Upper lobe of right lung (tissue), 1 donor: ENCODE data around the gene OLFML2A. TPM values are rescaled to one million over a fixed set of nuclear protein-coding genes. Genes with fewer than 3 reads are reported as not detected.

Experiments used
- ATAC-seq: fragments of 200-7000 bp; cut with Tn5 transposase; one replicate; pipeline ENCODE4 v1.9.1; 2020; ENCODE audit warnings: mild to moderate bottlenecking, moderate library complexity
- DNase-seq: peaks from one replicate; pipeline ENCODE4 v3.0.0-alpha.2; 2020
- H3K27ac ChIP-seq: fragments of 200-600 bp; one replicate; pipeline ENCODE4 v1.8.0; 2022
- H3K27me3 ChIP-seq: fragments of 200-600 bp; one replicate; pipeline ENCODE4 v1.8.0; 2022; ENCODE audit warnings: mild to moderate bottlenecking
- H3K36me3 ChIP-seq: fragments of 200-600 bp; one replicate; pipeline ENCODE4 v1.8.0; 2022
- H3K4me1 ChIP-seq: fragments of 200-600 bp; one replicate; pipeline ENCODE4 v1.8.0; 2022
- H3K4me3 ChIP-seq: fragments of 200-600 bp; one replicate; pipeline ENCODE4 v1.8.0; 2022; ENCODE audit warnings: mild to moderate bottlenecking
- H3K9me3 ChIP-seq: fragments of 200-600 bp; one replicate; pipeline ENCODE4 v1.8.0; 2022
- intact Hi-C: fragments of 100-400 bp; cut with DNase I; formaldehyde crosslinking; loops from one replicate; pipeline ENCODE4 v1.11.0; 2022
- total RNA-seq: library from RNA; stranded (reverse); fragmentation: NEBNext Ultra II Directional; extraction: Animal tissue kit (Norgen Biotek cat#: 25700); gene quantifications from one replicate; pipeline ENCODE4 v1.2.1, GENCODE V29; 2021
- TF ChIP-seq, protein P1 (sequence below): fragments of 200-600 bp; IDR thresholded peaks from one replicate; pipeline ENCODE4 v1.8.0; 2022; ENCODE audit warnings: antibody characterized with exemption
- donor health status: DM: no; HTN: yes; CAD: no; lungs with severe emphysema.

The OLFML2A gene
- total RNA-seq, 1 donor from 2014 or later: 39.5 TPM

- Histone ChIP-seq H3K27ac (no peak overlapping the region), H3K27me3 (peaks cover 28% of the 10 kb centered on the region), H3K9me3 (no peaks in the 10 kb centered on the region), H3K36me3 (no peaks in the 10 kb centered on the region), H3K4me3 (no peak overlapping the region), H3K4me1 (no peaks in the 10 kb centered on the region)
- TF ChIP-seq, protein P1, sequence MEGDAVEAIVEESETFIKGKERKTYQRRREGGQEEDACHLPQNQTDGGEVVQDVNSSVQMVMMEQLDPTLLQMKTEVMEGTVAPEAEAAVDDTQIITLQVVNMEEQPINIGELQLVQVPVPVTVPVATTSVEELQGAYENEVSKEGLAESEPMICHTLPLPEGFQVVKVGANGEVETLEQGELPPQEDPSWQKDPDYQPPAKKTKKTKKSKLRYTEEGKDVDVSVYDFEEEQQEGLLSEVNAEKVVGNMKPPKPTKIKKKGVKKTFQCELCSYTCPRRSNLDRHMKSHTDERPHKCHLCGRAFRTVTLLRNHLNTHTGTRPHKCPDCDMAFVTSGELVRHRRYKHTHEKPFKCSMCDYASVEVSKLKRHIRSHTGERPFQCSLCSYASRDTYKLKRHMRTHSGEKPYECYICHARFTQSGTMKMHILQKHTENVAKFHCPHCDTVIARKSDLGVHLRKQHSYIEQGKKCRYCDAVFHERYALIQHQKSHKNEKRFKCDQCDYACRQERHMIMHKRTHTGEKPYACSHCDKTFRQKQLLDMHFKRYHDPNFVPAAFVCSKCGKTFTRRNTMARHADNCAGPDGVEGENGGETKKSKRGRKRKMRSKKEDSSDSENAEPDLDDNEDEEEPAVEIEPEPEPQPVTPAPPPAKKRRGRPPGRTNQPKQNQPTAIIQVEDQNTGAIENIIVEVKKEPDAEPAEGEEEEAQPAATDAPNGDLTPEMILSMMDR: no peak
- intact Hi-C loops: no loop called here
- ATAC-seq: no peak
- DNase-seq: no peak
These were observed 15.7 kb upstream of the OLFML2A start for GRCh38 chr9:124761196-124761595.

DNA sequence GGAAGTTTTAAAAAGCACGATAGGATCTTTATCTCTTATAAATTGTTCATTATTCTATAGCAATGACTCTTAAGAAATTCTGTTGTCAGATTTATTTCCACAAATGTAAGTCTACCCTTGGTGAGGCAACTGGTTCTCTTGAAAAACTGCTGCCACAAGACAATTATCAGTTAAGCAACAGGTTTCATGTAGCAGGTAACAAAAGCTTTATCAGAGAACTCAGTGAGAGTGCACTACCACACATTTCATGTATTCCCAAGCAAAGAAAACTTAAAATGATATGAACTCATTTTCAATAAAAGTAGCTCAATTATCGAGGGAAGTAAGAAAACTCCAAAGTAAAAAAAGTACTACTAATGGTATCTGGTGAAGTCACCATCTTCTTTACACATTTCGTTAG lies 15.2 kb upstream of the OLFML2A start:
- H3K27me3 ChIP-seq: peaks cover 33% of the 10 kb centered on the region

DNA sequence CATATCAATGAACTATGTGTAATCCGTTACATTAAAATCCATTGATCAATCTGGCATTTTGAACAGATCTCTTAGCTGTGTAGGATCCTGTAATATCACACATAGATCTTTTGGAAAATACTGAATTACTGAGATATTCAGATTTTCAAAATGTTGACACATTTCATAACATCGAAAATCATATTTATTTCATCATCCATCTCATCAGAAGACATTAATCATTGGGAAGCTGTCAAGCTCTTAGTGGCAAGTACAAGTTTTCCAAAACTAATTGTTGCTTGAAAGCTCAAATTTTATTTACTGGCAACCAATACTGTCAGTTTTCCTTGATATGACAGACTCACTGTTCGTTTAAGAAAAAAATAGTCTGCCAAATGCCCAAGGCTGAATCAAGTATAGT lies 14.3 kb upstream of the OLFML2A start:
- no peak overlapping the region for H3K4me3 ChIP-seq
- ATAC-seq (no peak), DNase-seq (no peak)
- intact Hi-C loops: no loop called here
- H3K27me3 ChIP-seq: peaks cover 43% of the 10 kb centered on the region
- TF ChIP-seq, protein P1: no peak
- H3K4me1 ChIP-seq: no peaks in the 10 kb centered on the region
- no peaks in the 10 kb centered on the region for H3K36me3 ChIP-seq
- no peaks in the 10 kb centered on the region for H3K9me3 ChIP-seq
- H3K27ac ChIP-seq: no peak overlapping the region

More for the DNA sequence above, 15.2 kb upstream of the OLFML2A start:
- intact Hi-C loops: no loop called here
- DNase-seq (no peak), ATAC-seq (no peak)
- no peaks in the 10 kb centered on the region for H3K36me3 ChIP-seq
- no peaks in the 10 kb centered on the region for H3K9me3 ChIP-seq
- no peak overlapping the region for H3K4me3 ChIP-seq
- TF ChIP-seq, protein P1: no peak
- no peaks in the 10 kb centered on the region for H3K4me1 ChIP-seq
- no peak overlapping the region for H3K27ac ChIP-seq

GRCh38 chr9:124764774-124765438 lies 12.0 kb upstream of the OLFML2A start:
- Histone ChIP-seq H3K4me1 (peaks cover 4% of the 10 kb centered on the region), H3K4me3 (no peak overlapping the region), H3K27ac (no peak overlapping the region), H3K36me3 (no peaks in the 10 kb centered on the region), H3K27me3 (peaks cover 61% of the 10 kb centered on the region), H3K9me3 (no peaks in the 10 kb centered on the region)
- ATAC-seq (peak; percentile 57), DNase-seq (no peak)
- TF ChIP-seq, protein P1: peak; percentile 30
- intact Hi-C loops: no loop called here

- TF ChIP-seq, protein P1: no peak
- H3K36me3 ChIP-seq: no peaks in the 10 kb centered on the region
- no peak for ATAC-seq
- no peak overlapping the region for H3K27ac ChIP-seq
- no peak for DNase-seq
- H3K4me3 ChIP-seq: no peak overlapping the region
- intact Hi-C loops: no loop called here
- H3K4me1 ChIP-seq: peaks cover 5% of the 10 kb centered on the region
- peaks cover 58% of the 10 kb centered on the region for H3K27me3 ChIP-seq
- no peaks in the 10 kb centered on the region for H3K9me3 ChIP-seq
These were observed 11.5 kb upstream of the OLFML2A start for GRCh38 chr9:124765439-124765835.

- Histone ChIP-seq H3K36me3 (no peaks in the 10 kb centered on the region), H3K4me3 (no peak overlapping the region), H3K9me3 (no peaks in the 10 kb centered on the region), H3K27ac (no peak overlapping the region), H3K4me1 (peaks cover 5% of the 10 kb centered on the region), H3K27me3 (peaks cover 58% of the 10 kb centered on the region)
- TF ChIP-seq, protein P1: no peak
- intact Hi-C loops: no loop called here
- ATAC-seq (no peak), DNase-seq (no peak)
These were observed 10.6 kb upstream of the OLFML2A start for GRCh38 chr9:124766326-124766725.
